ENCODE measurements around the gene CTNNA3. TPM values are rescaled to one million over a fixed set of nuclear protein-coding genes. Genes with fewer than 3 reads are reported as not detected.
A peak's percentile ranks its signal among the peaks of the same experiment; 100 is the strongest.

The CTNNA3 gene
- total and polyA plus RNA-seq, 12 donors: 2.0 to 213 (median 171) TPM

GRCh38 chr10:67553254-67553653 lies 142.7 kb downstream of the CTNNA3 start:
- H3K27me3 ChIP-seq: no peaks in the 10 kb centered on the region
- intact Hi-C loops (cut with DNase I): no loop called here
- TF ChIP-seq CTCF (IDR thresholded peaks at IDR 0.05): no peak
- H3K9me3 ChIP-seq: peaks cover 0 to 11% (median 0%) of the 10 kb centered on the region in 11 donors
- no peak overlapping the region for H3K27ac ChIP-seq
- 93% methylated on average over 3 of the region's 3 CpGs for WGBS, 2 donors
- H3K4me3 ChIP-seq: no peak overlapping the region
- DNase-seq: no peak
- ATAC-seq: no peak
- peaks cover 0 to 7% (median 0%) of the 10 kb centered on the region in 9 donors for H3K4me1 ChIP-seq
- H3K36me3 ChIP-seq: no peaks in the 10 kb centered on the region

GRCh38 chr10:67550838-67551402 lies 145.1 kb downstream of the CTNNA3 start:
- intact Hi-C loops (cut with DNase I): no loop called here
- peaks cover 0 to 11% (median 0%) of the 10 kb centered on the region in 11 donors for H3K9me3 ChIP-seq
- 70 to 75% methylated on average over 16 of the region's 16 CpGs for WGBS, 2 donors
- no peak overlapping the region for H3K4me3 ChIP-seq
- TF ChIP-seq CTCF (IDR thresholded peaks at IDR 0.05): no peak
- DNase-seq: no peak
- H3K4me1 ChIP-seq: peaks cover 0 to 7% (median 0%) of the 10 kb centered on the region in 9 donors
- no peaks in the 10 kb centered on the region for H3K36me3 ChIP-seq
- peak in 3 of 8 donors; percentile 29 to 50 (median 35) for ATAC-seq
- no peaks in the 10 kb centered on the region for H3K27me3 ChIP-seq
- no peak overlapping the region for H3K27ac ChIP-seq

DNA sequence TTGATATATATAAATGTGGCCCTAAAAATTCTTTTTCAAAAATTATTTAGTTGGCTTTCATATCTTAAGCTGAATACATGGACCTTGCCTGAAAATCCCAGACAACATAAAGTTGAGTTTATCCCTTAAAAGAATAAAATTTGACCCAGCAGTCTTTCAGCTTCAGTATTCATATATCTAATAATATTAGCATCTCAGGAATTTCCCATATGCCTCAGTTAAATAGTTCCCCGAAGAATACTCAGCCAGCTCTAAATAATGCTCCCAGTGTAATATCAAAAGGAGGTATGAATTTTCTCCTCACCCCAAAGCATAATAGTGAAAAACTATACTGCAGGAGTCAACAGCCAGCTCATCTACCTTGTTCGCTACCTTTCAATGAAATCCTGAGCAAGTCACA lies 145.9 kb downstream of the CTNNA3 start:
- Histone ChIP-seq H3K36me3 (no peaks in the 10 kb centered on the region), H3K27ac (no peak overlapping the region), H3K4me3 (no peak overlapping the region), H3K27me3 (no peaks in the 10 kb centered on the region), H3K9me3 (peaks cover 0 to 11% (median 0%) of the 10 kb centered on the region in 11 donors), H3K4me1 (peaks cover 0 to 7% (median 0%) of the 10 kb centered on the region in 9 donors)
- DNase-seq (no peak), ATAC-seq (no peak)
- intact Hi-C loops (cut with DNase I): no loop called here
- no peak for TF ChIP-seq CTCF (IDR thresholded peaks at IDR 0.05)
- 62 to 72% methylated on average over 2 of the region's 2 CpGs for WGBS, 2 donors

DNA sequence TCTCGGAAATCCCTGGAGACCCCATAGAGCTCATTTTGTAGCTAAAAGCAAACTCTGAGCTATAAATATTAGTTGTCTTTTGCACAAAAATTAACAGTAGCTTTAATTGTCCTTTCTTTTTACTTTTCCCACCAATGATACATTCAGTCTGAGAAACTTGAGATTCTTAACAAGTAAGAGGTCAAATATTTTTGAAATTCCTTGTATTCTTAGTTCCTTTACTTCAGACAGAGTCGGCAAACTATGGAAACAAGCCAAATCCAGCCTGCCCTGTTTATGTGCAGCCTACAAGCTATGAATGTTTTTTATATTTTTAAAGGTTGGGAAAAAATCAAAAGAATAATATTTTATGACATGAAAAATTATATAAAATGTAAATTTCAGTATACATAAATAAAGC lies 146.6 kb downstream of the CTNNA3 start:
- Histone ChIP-seq H3K36me3 (no peaks in the 10 kb centered on the region), H3K4me1 (peaks cover 0 to 7% (median 0%) of the 10 kb centered on the region in 9 donors), H3K27me3 (no peaks in the 10 kb centered on the region), H3K9me3 (peaks cover 0 to 11% (median 0%) of the 10 kb centered on the region in 11 donors), H3K27ac (no peak overlapping the region), H3K4me3 (no peak overlapping the region)
- intact Hi-C loops (cut with DNase I): no loop called here
- TF ChIP-seq CTCF (IDR thresholded peaks at IDR 0.05): no peak
- WGBS, 2 donors: 39 to 42% methylated on average over 2 of the region's 2 CpGs
- ATAC-seq (no peak), DNase-seq (no peak)
